Vagina (tissue), 2 donors: ENCODE results near the gene DGKD. TPM values are rescaled to one million over a fixed set of nuclear protein-coding genes. Genes with fewer than 3 reads are reported as not detected.
A peak's percentile ranks its signal among the peaks of the same experiment; 100 is the strongest.

Source experiments
- DNase-seq, 2 donors: peaks; one replicate each; pipeline ENCODE4 v3.0.0-alpha.2; 2017; ENCODE audit errors: extremely low spot score in 2 of 2
- H3K27ac ChIP-seq: fragments of 200-600 bp; sonication (generic); one replicate; pipeline ENCODE4 v1.5.1; 2019
- H3K27me3 ChIP-seq: fragments of 200-600 bp; sonication (generic); one replicate; pipeline ENCODE4 v1.5.1; 2019
- H3K36me3 ChIP-seq, 2 donors: fragments of 200-600 bp; sonication (generic); one replicate each; pipeline ENCODE4 v1.5.1; 2017 to 2019
- H3K4me1 ChIP-seq: fragments of 200-600 bp; sonication (generic); one replicate; pipeline ENCODE4 v1.5.1; 2019
- H3K4me3 ChIP-seq, 2 donors: fragments of 200-600 bp; sonication (generic); 1 replicate in 1 of 2; 2 replicates in 1 of 2; pipeline ENCODE4 v1.5.1; 2016 to 2019
- H3K9me3 ChIP-seq: fragments of 200-600 bp; sonication (generic); one replicate; pipeline ENCODE4 v1.5.1; 2019
- CTCF ChIP-seq, 3 experiments: fragments of 450-650 bp in 2 of 3; fragments of 200-600 bp in 1 of 3; sonication (generic) in 1 of 3; IDR thresholded peaks; one replicate each; pipeline ENCODE4 v1.5.1; 2017 to 2019; ENCODE audit warnings: antibody characterized with exemption in 3 of 3, mild to moderate bottlenecking in 2 of 3, moderate library complexity in 2 of 3
- POLR2A ChIP-seq, 2 donors: fragments of 450-650 bp; IDR thresholded peaks; one replicate each; pipeline ENCODE4 v1.6.1; 2017; ENCODE audit warnings: antibody characterized with exemption in 2 of 2, mild to moderate bottlenecking in 2 of 2, moderate library complexity in 2 of 2
- POLR2AphosphoS5 ChIP-seq, 2 donors: sonication (generic); formaldehyde crosslinking; IDR thresholded peaks; one replicate each; pipeline ENCODE4 v1.9.0; 2017; ENCODE audit warnings: antibody characterized with exemption in 2 of 2, mild to moderate bottlenecking in 2 of 2, low read depth in 1 of 2; ENCODE audit not compliant: insufficient read depth in 1 of 2
- intact Hi-C: fragments of 100-400 bp; cut with DNase I; formaldehyde crosslinking; loops from one replicate; pipeline ENCODE4 v1.15.1; 2023
- total RNA-seq: library from RNA; depleted of rRNA; stranded (reverse); fragments of >200 nt; gene quantifications from one replicate; pipeline ENCODE4 v1.2.3, GENCODE V29; 2016

Gene DGKD
- total RNA-seq, 1 donor from 2014 or later, result 13.3 TPM

- H3K27ac ChIP-seq, result no peak overlapping the region
- no peaks in the 10 kb centered on the region for H3K9me3 ChIP-seq
- no peaks in the 10 kb centered on the region for H3K27me3 ChIP-seq
- TF ChIP-seq POLR2A (IDR thresholded peaks at IDR 0.05), result no peak
- TF ChIP-seq CTCF (IDR thresholded peaks at IDR 0.05), result no peak
- peak in 1 of 2 donors; percentile 11 for TF ChIP-seq POLR2AphosphoS5 (IDR thresholded peaks at IDR 0.05; ENCODE audit: insufficient read depth in 1 of 2, low read depth in 1 of 2)
- no peak overlapping the region for H3K4me3 ChIP-seq
- H3K4me1 ChIP-seq, result peaks cover 12% of the 10 kb centered on the region
- intact Hi-C loops, result no loop called here
- DNase-seq, result no peak
- no peaks in the 10 kb centered on the region for H3K36me3 ChIP-seq
These were observed 59.4 kb downstream of the DGKD start for GRCh38 chr2:233413559-233414272.

GRCh38 chr2:233414273-233414654 lies 60.0 kb downstream of the DGKD start:
- no peak overlapping the region for H3K4me3 ChIP-seq
- no peaks in the 10 kb centered on the region for H3K9me3 ChIP-seq
- H3K27me3 ChIP-seq, result no peaks in the 10 kb centered on the region
- TF ChIP-seq POLR2AphosphoS5 (IDR thresholded peaks at IDR 0.05; ENCODE audit: insufficient read depth in 1 of 2, low read depth in 1 of 2), result no peak
- TF ChIP-seq CTCF (IDR thresholded peaks at IDR 0.05), result no peak
- TF ChIP-seq POLR2A (IDR thresholded peaks at IDR 0.05), result no peak
- peaks cover 13% of the 10 kb centered on the region for H3K4me1 ChIP-seq
- DNase-seq, result no peak
- H3K36me3 ChIP-seq, result no peaks in the 10 kb centered on the region
- no peak overlapping the region for H3K27ac ChIP-seq
- intact Hi-C loops, result no loop called here

GRCh38 chr2:233414777-233415570 lies 60.7 kb downstream of the DGKD start:
- Histone ChIP-seq H3K27ac (no peak overlapping the region), H3K4me3 (no peak overlapping the region), H3K36me3 (no peaks in the 10 kb centered on the region), H3K4me1 (peaks cover 19% of the 10 kb centered on the region), H3K27me3 (no peaks in the 10 kb centered on the region), H3K9me3 (no peaks in the 10 kb centered on the region)
- DNase-seq, result no peak
- intact Hi-C loops, result no loop called here
- no peak for TF ChIP-seq POLR2A (IDR thresholded peaks at IDR 0.05)
- no peak for TF ChIP-seq CTCF (IDR thresholded peaks at IDR 0.05)
- no peak for TF ChIP-seq POLR2AphosphoS5 (IDR thresholded peaks at IDR 0.05; ENCODE audit: insufficient read depth in 1 of 2, low read depth in 1 of 2)

- H3K36me3 ChIP-seq, result no peaks in the 10 kb centered on the region
- no peaks in the 10 kb centered on the region for H3K27me3 ChIP-seq
- no peak for TF ChIP-seq CTCF (IDR thresholded peaks at IDR 0.05)
- TF ChIP-seq POLR2A (IDR thresholded peaks at IDR 0.05), result no peak
- no peak for TF ChIP-seq POLR2AphosphoS5 (IDR thresholded peaks at IDR 0.05; ENCODE audit: insufficient read depth in 1 of 2, low read depth in 1 of 2)
- DNase-seq, result no peak
- peaks cover 21% of the 10 kb centered on the region for H3K4me1 ChIP-seq
- intact Hi-C loops, result no loop called here
- H3K4me3 ChIP-seq, result no peak overlapping the region
- H3K27ac ChIP-seq, result no peak overlapping the region
- H3K9me3 ChIP-seq, result no peaks in the 10 kb centered on the region
These were observed 61.9 kb downstream of the DGKD start for GRCh38 chr2:233416199-233416598.

- intact Hi-C loops, result no loop called here
- no peak overlapping the region for H3K4me3 ChIP-seq
- H3K27me3 ChIP-seq, result no peaks in the 10 kb centered on the region
- H3K36me3 ChIP-seq, result no peaks in the 10 kb centered on the region
- peaks cover 21% of the 10 kb centered on the region for H3K4me1 ChIP-seq
- no peaks in the 10 kb centered on the region for H3K9me3 ChIP-seq
- H3K27ac ChIP-seq, result no peak overlapping the region
- DNase-seq, result no peak
- TF ChIP-seq POLR2AphosphoS5 (IDR thresholded peaks at IDR 0.05; ENCODE audit: insufficient read depth in 1 of 2, low read depth in 1 of 2) (no peak), POLR2A (IDR thresholded peaks at IDR 0.05) (no peak), CTCF (IDR thresholded peaks at IDR 0.05) (no peak)
These were observed 62.4 kb downstream of the DGKD start for GRCh38 chr2:233416706-233417105.
